RWPE2 (cell line): ENCODE measurements around the gene SLC25A1.

ENCODE experiments used
- ATAC-seq: fragments of 200-7000 bp; cut with Tn5 transposase; 3 replicates; pipeline ENCODE4 v1.9.1; 2021; ENCODE audit warnings: low read depth
- DNase-seq: peaks from one replicate; pipeline ENCODE4 v3.0.0-alpha.2; 2020; ENCODE audit warnings: low spot score
- H3K27ac ChIP-seq: fragments of 450-650 bp; 2 replicates; pipeline ENCODE4 v1.5.1; 2017; ENCODE audit warnings: mild to moderate bottlenecking; ENCODE audit not compliant: poor library complexity, severe bottlenecking
- H3K27me3 ChIP-seq: fragments of 250-450 bp; sonication (Bioruptor Pico); 2 replicates; pipeline ENCODE4 v1.5.1; 2021; ENCODE audit warnings: mild to moderate bottlenecking, moderate library complexity; ENCODE audit not compliant: insufficient read depth, poor library complexity, severe bottlenecking
- H3K36me3 ChIP-seq: fragments of 250-450 bp; sonication (Bioruptor Pico); 2 replicates; pipeline ENCODE4 v1.5.1; 2020; ENCODE audit warnings: low read depth, mild to moderate bottlenecking, moderate library complexity
- H3K4me1 ChIP-seq: fragments of 250-450 bp; sonication (Bioruptor Pico); 2 replicates; pipeline ENCODE4 v1.5.1; 2021; ENCODE audit warnings: mild to moderate bottlenecking, moderate library complexity; ENCODE audit not compliant: insufficient read depth, poor library complexity, severe bottlenecking
- H3K4me3 ChIP-seq: fragments of 250-450 bp; sonication (Bioruptor Pico); 2 replicates; pipeline ENCODE4 v1.5.1; 2021; ENCODE audit warnings: mild to moderate bottlenecking, moderate library complexity; ENCODE audit not compliant: severe bottlenecking
- H3K9me3 ChIP-seq: fragments of 250-450 bp; sonication (Bioruptor Pico); 2 replicates; pipeline ENCODE4 v1.5.1; 2021; ENCODE audit warnings: mild to moderate bottlenecking, moderate library complexity; ENCODE audit not compliant: severe bottlenecking
- TF ChIP-seq, protein P1 (sequence below): fragments of 450-650 bp; IDR thresholded peaks from one replicate; pipeline ENCODE4 v1.5.1; 2017; ENCODE audit warnings: mild to moderate bottlenecking, moderate library complexity; ENCODE audit not compliant: poor library complexity, severe bottlenecking

Gene SLC25A1

DNA sequence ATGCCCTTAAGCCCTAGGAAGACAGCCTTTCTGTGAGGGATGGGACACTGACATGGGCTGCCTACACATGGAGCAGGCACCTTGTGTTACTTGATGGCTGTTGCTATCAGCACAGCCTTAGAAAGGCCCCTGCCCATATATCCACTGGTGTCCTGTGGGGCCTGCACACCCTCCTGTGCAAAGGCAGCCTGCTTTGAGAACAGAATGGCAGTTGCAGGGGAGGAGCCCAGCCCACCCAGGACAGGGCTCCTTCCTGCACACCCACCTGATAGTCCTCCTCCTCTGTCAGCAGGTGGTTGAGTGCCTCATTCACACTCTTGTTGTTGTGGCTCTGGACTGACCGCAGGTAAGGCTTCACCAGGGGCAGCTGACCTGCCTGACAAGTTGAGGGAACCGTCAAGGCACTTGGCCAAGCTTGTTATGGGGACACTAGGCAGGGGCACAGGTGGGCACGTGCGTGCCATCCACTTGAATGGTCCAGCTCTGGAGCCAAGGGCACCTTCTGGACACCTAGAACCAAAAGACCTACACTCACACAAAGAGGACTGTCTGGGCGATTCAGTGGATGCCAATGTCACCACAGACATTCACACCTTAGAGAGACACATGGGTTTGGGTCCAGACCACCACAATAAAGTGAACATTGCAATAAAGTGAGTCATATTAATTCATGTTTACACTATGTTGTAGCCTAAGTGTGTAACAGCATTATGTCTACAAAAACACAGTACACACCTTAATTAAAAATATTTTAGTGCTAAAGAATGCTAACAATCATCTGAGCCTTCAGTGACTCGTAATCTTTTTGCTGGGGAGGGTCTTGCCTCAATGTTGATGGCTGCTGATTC is 9.4 kb upstream of the SLC25A1 start:
- H3K27me3 ChIP-seq, result no peaks in the 10 kb centered on the region
- peaks cover 5% of the 10 kb centered on the region; the same call in 1 of the 2 replicates for H3K36me3 ChIP-seq
- TF ChIP-seq, protein P1, sequence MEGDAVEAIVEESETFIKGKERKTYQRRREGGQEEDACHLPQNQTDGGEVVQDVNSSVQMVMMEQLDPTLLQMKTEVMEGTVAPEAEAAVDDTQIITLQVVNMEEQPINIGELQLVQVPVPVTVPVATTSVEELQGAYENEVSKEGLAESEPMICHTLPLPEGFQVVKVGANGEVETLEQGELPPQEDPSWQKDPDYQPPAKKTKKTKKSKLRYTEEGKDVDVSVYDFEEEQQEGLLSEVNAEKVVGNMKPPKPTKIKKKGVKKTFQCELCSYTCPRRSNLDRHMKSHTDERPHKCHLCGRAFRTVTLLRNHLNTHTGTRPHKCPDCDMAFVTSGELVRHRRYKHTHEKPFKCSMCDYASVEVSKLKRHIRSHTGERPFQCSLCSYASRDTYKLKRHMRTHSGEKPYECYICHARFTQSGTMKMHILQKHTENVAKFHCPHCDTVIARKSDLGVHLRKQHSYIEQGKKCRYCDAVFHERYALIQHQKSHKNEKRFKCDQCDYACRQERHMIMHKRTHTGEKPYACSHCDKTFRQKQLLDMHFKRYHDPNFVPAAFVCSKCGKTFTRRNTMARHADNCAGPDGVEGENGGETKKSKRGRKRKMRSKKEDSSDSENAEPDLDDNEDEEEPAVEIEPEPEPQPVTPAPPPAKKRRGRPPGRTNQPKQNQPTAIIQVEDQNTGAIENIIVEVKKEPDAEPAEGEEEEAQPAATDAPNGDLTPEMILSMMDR, result no peak
- no peak for ATAC-seq
- DNase-seq, result no peak
- H3K27ac ChIP-seq, result no peak overlapping the region
- no peak overlapping the region for H3K4me3 ChIP-seq
- H3K9me3 ChIP-seq, result no peaks in the 10 kb centered on the region
- H3K4me1 ChIP-seq, result no peaks in the 10 kb centered on the region

DNA sequence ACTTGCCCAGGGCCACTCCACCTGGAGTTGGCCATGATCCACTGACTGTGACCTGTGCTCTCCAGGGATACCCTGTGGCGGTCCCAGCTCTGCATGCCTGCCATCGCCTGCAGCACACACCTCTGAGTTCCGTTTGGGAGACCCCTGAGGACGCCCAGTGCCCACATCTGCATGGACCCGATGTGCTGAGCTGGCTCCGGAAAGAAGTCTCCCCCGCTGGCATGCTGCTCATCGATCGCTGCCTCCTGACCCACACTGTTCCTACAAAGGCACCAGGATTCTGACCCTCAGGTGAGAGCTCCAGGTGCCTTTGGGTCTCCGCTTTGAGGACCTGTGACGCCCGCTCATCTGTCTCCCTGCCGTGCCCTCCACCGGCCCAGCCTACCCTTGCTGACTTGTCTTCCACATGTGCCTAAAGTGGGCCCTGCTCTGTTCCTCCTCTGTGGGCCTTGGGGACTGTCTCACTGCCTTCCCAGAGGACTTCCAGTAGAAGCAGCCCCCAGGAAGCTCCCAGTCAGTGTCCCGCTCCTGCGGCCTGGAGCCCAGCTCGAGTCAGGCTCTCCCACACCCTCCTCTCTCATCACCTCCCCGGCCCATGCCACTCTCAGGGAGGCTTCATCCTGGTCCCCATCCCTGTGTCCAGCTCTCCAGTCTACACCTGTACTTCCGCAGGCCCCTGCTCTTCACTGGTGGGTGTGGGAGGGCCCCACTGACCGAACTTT is 5.9 kb upstream of the SLC25A1 start:
- no peak for DNase-seq
- H3K27me3 ChIP-seq, result no peaks in the 10 kb centered on the region
- no peak overlapping the region for H3K27ac ChIP-seq
- no peaks in the 10 kb centered on the region for H3K4me1 ChIP-seq
- no peaks in the 10 kb centered on the region for H3K9me3 ChIP-seq
- TF ChIP-seq, protein P1, result no peak
- ATAC-seq, result no peak
- H3K4me3 ChIP-seq, result no peak overlapping the region
- H3K36me3 ChIP-seq, result no peaks in the 10 kb centered on the region

DNA sequence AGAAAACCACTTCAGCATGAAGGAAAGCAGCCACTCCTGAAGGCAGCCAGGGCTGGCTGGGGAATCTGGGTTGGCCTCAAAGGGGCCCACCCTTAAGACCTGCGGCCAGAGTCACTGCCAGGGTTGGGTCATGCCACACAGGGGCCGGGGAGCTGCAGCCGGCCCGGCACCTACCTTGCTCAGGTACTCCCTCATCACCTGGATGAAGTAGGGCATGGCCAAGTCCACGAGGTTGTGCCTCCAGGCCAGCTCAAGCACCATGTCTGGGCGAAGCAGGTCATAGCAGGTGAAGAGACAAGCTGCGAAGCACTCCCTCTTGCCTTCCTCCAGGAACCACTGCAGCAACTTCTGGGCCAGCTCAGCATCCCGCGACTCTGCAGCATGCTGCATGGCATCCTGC is 4.7 kb upstream of the SLC25A1 start:
- Histone ChIP-seq H3K27ac (no peak overlapping the region), H3K36me3 (no peaks in the 10 kb centered on the region), H3K4me3 (no peak overlapping the region), H3K27me3 (no peaks in the 10 kb centered on the region), H3K9me3 (no peaks in the 10 kb centered on the region), H3K4me1 (no peaks in the 10 kb centered on the region)
- no peak for ATAC-seq
- TF ChIP-seq, protein P1, result no peak
- DNase-seq, result no peak

DNA sequence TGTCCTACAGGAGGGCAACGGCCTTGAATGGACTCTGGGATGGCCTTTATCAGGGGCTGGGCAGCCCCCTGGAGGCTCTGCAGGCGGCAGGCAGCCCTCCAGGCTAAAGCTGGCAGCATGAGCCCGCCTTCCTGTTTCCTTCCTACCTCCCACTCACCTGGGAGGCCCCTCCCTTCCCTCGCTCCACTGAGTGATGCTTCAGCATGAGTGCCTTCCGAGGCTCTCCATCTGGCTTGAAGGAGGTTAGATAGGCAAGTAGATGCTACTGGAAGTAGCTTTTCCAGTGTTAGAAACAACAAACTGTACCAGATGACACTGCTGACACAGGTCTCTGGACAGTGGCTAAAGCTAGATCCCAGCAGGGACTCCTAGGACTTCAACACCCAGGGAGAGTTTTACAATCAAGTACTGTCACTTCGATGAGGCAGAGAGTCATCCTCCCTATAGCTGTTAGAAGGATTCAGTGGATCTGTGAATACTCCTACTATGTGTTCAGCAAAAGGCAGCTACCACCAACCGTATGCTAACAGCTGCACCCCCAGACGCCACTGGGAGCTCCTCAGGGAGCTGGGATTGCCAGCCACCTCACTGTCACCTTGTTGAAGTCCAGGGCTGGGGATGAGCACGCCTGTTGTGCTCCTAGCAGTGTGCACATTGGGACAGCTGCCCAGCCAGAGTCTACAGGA is 4.1 kb upstream of the SLC25A1 start:
- Histone ChIP-seq H3K4me3 (no peak overlapping the region), H3K27me3 (no peaks in the 10 kb centered on the region), H3K4me1 (no peaks in the 10 kb centered on the region), H3K36me3 (no peaks in the 10 kb centered on the region), H3K27ac (no peak overlapping the region), H3K9me3 (no peaks in the 10 kb centered on the region)
- ATAC-seq, result no peak
- TF ChIP-seq, protein P1, result no peak
- no peak for DNase-seq
